Stimulated activated CD8-positive, alpha-beta memory T cell treated with anti-CD3 and anti-CD28 coated beads, Interleukin-12 subunit alpha, Interleukin-12 subunit beta, amount 100 ng/mL, for 24 hours (primary cell): ENCODE measurements around the gene ACRBP.

Source experiments
- DNase-seq: peaks from one replicate; pipeline ENCODE4 v3.0.0-alpha.2; 2020; ENCODE audit errors: extremely low read depth

Gene ACRBP

GRCh38 chr12:6646276-6647082 lies 753 bp downstream of the ACRBP start:
- no peak for DNase-seq

- DNase-seq = no peak
These were observed 2.3 kb downstream of the ACRBP start for GRCh38 chr12:6644903-6645302.

- DNase-seq = no peak
These were observed 3.0 kb downstream of the ACRBP start for GRCh38 chr12:6644257-6644596.

- DNase-seq = no peak
These were observed 3.5 kb downstream of the ACRBP start for GRCh38 chr12:6643569-6644256.

GRCh38 chr12:6641131-6641530 lies 6.1 kb downstream of the ACRBP start:
- DNase-seq = no peak

DNA sequence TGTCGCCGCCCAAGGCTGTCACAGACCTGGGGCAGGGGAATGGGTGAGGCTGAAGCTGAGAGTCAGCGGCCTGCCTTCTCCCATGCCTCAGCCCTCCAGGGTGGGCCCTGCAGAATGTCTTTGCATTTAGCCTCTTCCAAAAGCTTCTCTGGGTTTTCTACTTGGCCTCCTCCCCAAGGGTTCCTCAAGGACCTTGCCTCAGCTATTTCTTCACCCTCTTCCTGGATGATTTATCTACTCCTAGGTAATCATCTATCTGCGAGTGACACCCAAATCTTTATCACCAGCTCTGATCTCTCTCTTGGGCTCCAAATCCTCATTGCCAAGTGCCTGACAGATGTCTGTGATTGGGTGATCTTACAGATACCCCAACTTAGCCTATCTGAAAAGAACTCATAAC lies 6.7 kb downstream of the ACRBP start:
- DNase-seq = no peak

GRCh38 chr12:6639151-6639801 lies 8.0 kb downstream of the ACRBP start:
- DNase-seq = no peak

GRCh38 chr12:6638305-6638704 lies 8.9 kb downstream of the ACRBP start:
- DNase-seq = no peak

DNA sequence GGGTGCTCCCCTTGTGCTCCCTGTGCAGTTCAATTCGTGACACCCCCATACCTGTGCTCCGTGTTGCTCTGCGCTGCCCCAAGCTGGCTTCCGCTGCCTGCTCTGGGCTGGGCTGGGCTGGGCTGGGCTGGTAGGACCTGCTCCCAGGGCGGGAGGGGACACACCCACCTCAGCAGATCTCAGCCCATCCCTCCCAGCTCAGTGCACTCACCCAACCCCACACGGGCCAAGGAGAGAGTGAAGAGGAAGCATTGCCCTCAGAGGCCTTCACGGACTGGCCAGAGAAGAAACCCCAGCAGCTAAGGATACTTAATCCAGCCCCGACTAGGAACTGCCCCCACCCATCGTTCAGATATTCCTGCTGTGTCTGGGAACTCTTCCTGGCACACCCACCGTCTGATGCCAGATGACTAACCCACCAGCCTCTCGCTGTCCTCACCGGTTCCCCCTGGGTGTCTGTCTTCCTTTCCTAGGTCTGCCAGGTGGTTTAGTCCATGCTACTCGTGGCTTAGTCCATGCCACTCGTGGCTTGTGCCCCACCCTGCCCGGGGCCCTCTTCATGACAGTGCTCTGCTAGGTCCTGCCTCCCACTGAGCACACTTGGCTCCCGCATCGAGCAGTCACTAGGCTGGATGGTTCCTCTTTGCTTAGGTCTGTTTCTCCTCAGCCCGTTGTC lies 11.2 kb downstream of the ACRBP start, which contains the start of gene LPAR5:
Gene LPAR5, minus strand, starts transcription at position 104 of the 676 bp plus-strand sequence. CDS start 14,711 bp downstream, outside the sequence.
- no peak for DNase-seq

DNA sequence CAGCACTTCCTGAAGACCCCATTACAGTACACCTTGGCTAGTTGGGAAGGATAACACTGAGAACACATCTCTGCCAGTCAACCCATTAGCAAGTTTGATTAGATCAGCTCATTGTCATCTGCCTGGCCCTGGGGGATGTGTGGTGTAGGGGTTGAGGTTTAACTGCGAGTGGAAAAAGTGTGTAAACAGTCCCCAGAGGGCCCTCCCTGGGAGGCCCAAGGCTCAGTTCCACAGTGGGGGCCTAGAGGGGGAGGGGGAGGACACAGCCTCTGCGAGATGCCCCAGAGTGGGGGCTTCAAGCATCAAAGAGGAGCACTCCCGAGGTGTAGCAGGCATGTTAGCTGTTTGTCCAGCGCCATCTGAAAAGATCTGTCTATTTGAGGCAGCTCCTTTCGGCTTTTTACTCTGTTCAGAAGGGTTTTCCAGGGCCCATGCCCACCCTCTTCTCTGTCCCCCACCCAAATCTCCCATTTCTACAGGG lies 11.8 kb downstream of the ACRBP start:
- DNase-seq = peak; percentile 47

DNA sequence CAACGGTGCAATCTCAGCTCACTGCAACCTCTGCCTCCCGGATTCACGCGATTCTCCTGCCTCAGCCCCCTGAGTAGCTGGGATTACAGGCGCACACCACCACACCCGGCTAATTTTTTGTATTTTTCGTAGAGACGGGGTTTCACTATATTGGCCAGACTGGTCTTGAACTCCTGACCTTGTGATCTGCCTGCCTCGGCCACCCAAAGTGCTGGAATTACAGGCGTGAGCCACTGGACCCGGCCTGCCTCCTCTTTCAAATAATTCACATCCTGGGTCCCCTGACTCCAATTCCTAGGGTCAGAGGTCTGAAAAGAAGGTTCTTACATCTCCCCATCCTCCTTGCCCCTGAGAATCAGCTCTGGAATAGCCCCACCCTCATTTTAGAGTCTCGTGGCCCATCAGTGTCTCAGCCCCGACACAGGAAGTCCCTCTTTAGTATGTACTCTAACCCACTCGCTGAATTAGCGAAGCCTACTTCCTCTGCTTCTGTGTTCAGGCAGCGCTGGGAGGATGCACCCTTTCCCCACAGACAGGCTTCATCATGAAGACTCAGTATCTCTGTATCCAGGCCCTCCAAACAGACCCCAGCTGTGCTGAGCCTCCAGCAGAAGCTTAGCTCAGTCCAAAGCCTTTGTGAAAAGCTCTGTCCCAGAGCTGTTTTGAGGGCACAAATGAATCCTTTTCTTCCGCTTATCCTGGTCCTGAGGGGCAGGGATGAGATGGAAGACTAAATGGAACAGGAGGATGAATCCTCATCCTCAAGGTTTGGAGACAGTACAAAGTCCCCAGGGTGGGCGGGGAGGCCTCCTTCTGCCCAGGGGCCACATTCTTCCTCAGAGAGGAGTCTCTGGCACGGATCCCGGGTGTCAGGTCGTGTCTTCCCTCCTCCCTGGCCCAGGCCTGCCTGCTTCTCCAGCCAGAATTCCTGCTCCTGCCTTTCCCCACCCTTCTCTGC lies 14.9 kb downstream of the ACRBP start:
- no peak for DNase-seq

DNA sequence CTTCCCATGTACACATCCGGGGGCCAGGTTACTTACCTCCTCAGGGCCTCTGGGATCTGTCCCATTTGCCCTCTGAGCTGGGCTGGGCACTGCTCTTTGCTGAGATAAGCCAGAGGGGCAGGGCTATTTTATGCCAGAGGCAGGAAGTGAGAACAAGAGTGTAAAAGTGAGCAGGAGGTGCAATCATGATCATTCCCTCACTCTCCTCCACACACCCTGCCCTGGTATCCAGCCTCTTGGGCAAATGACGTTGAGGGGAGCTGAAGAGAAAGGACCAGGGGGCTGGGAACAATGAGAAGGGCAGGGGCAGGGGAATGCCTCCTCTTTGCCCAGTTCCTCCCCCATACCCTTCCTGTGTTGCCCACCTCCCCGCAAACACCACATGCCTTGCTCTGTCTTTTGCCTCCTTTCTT lies 15.7 kb downstream of the ACRBP start:
- DNase-seq = no peak

DNA sequence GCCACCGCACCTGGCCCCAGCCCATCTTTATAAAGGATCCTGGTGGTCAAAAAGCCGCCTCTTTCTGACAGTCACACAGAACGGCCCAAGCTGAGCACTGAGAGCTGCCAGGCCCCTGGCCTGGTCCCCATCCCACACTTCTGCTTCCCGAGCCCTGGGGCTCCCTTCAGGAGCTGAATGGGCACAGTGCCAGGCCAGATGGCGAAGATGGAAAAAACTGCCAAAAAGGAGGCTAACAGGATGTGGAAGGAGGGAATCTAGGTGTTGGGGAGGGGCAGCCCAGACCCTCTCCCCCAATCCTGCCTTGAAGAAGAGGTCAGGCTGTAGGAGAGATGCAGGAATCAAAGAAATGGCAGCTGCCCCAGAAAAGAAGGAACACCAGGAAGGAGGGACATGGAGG lies 16.5 kb downstream of the ACRBP start:
- DNase-seq = no peak

DNA sequence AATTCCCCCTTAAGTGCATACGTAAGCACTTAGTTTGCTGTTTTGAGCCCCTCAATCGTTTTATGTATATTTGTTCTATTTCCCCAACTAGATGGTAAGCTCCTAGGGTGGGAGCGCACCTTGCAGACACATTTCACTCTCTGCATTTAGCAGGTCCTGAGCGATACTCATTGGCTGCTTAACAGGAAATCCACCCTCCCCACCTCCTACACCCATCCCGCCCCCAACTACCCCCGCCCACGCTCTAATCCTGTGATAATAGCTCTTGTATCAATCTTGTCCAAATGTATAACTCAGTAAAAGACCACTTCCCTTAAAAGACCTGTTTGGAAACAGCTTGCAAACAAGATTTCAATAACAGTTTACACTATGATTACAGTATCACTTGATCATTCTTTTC lies 19.6 kb downstream of the ACRBP start:
- no peak for DNase-seq

DNA sequence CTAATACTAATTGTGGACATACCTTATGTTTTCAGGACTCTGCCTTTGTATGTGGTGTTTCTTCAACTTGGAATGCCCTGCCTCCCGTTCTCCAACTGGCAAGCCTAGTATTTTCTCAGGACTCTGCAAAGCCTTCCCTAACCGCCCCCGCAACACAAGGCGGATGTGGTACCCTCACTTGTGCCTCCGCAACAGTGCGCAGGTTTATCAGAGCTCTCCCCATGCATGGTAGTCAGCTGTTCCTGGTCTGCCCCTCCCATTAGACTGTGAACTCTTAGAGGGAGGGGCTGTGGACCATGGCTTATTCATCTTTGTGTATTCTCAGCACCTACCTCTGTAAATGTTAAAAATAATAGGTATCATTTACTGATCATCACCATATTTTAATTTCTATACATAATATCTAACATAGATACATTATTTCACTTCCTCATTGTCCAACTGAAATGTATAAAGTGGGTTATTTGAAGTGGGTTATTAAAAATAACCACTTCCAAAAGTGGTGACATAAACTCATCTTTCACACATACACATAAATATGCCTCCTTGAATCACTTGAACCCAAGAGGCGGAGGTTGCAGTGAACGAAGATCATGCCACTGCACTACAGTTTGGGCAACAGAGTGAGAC lies 20.5 kb downstream of the ACRBP start:
- DNase-seq = no peak

DNA sequence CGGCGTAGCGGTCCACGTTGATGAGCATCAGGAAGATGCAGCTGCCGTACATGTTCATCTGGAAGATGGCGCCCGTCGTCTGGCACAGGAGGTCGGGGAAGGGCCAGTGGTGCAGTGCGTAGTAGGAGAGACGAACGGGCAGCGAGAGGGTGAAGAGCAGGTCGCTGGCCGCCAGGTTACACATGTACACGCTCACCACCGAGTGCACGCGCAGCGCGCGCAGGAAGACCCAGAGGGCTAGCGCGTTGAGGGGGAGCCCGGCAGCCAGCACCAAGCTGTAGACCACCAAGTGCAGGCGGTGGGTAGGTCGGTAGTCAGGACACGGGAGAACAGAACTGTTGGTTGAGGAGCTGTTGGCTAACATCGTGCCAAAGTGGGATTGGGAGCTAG lies 26.4 kb downstream of the ACRBP start:
- no peak for DNase-seq

GRCh38 chr12:6620137-6620884 lies 26.9 kb downstream of the ACRBP start:
- no peak for DNase-seq

GRCh38 chr12:6618483-6619225 lies 28.6 kb downstream of the ACRBP start:
- no peak for DNase-seq

DNA sequence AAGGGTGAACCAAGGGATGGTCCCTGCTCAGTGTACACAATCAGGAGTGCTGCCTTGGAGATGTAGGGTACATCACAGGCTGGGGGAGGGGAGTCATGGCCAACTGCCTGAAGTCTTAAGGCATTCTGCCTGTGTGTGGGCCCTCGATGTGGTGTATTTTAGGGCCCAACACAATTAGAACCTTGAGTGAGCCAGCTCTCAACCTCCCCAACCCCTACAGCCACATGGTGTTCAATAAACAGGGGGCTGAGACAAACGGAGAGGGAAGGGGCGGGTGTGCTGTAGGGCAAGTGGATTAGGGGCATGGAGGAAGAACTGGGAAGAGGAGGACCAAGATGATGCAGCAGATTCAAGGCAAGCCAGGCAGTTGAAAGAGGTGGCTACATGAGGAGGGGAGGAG lies 31.4 kb downstream of the ACRBP start:
- no peak for DNase-seq
